CD8-positive, alpha-beta memory T cell (primary cell): ENCODE measurements around the gene ADD2. TPM values are rescaled to one million over a fixed set of nuclear protein-coding genes. Genes with fewer than 3 reads are reported as not detected.

Experiments
- polyA plus RNA-seq: library from polyadenylated mRNA; unstranded; fragments of 300-500 nt; fragmentation: Illumina TruSeq; gene quantifications from one replicate; pipeline ENCODE4 v1.2.3, GENCODE V29; 2021
- total RNA-seq, 2 experiments: library from RNA; stranded (reverse); gene quantifications; one replicate each; pipeline ENCODE4 v1.2.3, GENCODE V29; 2021

Gene ADD2
- total and polyA plus RNA-seq, 3 experiments from 2014 or later, result 0.18 to 1.2 (median 0.74) TPM

Other genes starting within 250 kb of the ADD2 start
- gene TGFA, start 214.4 kb downstream of the ADD2 start, total RNA-seq, result under 1 TPM; 0.35 to 0.42 TPM
- 3.0 TPM for gene TGFA, start 214.4 kb downstream of the ADD2 start, polyA plus RNA-seq
- gene FIGLA, start 22.4 kb upstream of the ADD2 start, total RNA-seq, result not detected
- not detected for gene FIGLA, start 22.4 kb upstream of the ADD2 start, polyA plus RNA-seq
- not detected for gene CLEC4F, start 52.4 kb upstream of the ADD2 start, total RNA-seq
- gene CLEC4F, start 52.4 kb upstream of the ADD2 start, polyA plus RNA-seq, result not detected
- not detected for gene CD207, start 67.6 kb upstream of the ADD2 start, total RNA-seq
- not detected for gene CD207, start 67.6 kb upstream of the ADD2 start, polyA plus RNA-seq
- not detected for gene VAX2, start 132.4 kb upstream of the ADD2 start, total RNA-seq
- not detected for gene VAX2, start 132.4 kb upstream of the ADD2 start, polyA plus RNA-seq
- gene ATP6V1B1, start 167.7 kb upstream of the ADD2 start, total RNA-seq, result not detected
- gene ATP6V1B1, start 167.7 kb upstream of the ADD2 start, polyA plus RNA-seq, result not detected
- under 1 TPM in 1 of 2 experiments, not detected in 1; 0.35 TPM for gene ANKRD53, start 210.4 kb upstream of the ADD2 start, total RNA-seq
- 0.16 TPM for gene ANKRD53, start 210.4 kb upstream of the ADD2 start, polyA plus RNA-seq
- gene TEX261, start 226.7 kb upstream of the ADD2 start, total RNA-seq, result 10 to 100 TPM; 95.4 to 96.1 TPM
- 35.7 TPM for gene TEX261, start 226.7 kb upstream of the ADD2 start, polyA plus RNA-seq